ENCODE measurements around the gene NECTIN1. TPM values are rescaled to one million over a fixed set of nuclear protein-coding genes. Genes with fewer than 3 reads are reported as not detected.

The NECTIN1 gene
- total RNA-seq, 1 experiment from 2014 or later: 1.1 TPM

DNA sequence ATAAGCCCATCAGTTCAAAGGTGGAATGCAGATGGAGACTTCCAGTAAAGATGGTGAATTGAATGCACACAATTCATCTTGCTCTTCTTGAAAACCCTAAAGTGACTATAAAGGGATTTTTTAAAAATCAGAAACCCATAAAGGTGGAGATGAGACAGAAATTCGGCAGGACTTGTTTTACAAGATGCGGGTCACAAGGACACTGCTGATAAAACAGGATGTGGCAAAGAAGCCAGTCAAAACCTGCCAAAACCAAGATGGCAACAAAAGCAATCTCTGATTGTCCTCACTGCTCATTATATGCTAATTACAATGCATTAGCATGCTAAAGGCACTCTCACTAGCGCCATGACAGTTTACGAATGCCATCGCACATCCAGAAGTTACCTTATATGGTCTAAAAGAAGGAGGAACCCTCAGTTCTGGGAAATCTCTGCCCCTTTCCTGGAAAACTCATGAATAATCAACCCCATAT lies 137.1 kb downstream of the NECTIN1 start:
- DNase-seq (ENCODE audit: low read depth): no peak
- in situ Hi-C loops (cut with HindIII; ENCODE audit: low pct_unique_long_range_greater_than_20kb, low sequenced_read_pairs): no loop called here

GRCh38 chr11:119590651-119591351 lies 138.2 kb downstream of the NECTIN1 start:
- in situ Hi-C loops (cut with HindIII; ENCODE audit: low pct_unique_long_range_greater_than_20kb, low sequenced_read_pairs): no loop called here
- peak; percentile 90 for DNase-seq (ENCODE audit: low read depth)

DNA sequence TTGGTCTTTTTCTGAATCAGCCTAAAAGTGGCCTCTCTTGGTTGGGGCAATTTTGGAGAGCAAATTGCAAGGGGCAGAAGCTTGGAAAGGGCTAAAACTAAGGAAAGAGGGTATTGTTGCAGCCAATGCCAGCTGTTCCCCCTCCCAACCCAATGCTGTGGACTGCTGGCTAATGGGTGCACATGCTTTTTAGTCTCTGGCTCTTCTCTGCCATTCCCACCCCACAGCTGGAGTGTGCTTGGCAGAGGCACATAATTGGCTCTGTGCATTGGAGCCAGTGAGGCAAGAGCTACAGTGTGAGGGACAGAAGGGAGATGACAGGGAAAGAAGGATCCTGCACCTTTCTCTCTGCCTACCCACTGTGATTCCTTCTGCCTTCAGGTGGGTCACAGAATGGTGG lies 140.0 kb downstream of the NECTIN1 start:
- no peak for DNase-seq (ENCODE audit: low read depth)
- in situ Hi-C loops (cut with HindIII; ENCODE audit: low pct_unique_long_range_greater_than_20kb, low sequenced_read_pairs): no loop called here

All from Caki2 (cell line).